Ishikawa (cell line): Measurements from ENCODE around the gene KRTAP4-5.

Source experiments
- EP300 ChIP-seq: IDR thresholded peaks from 2 replicates; pipeline ENCODE4 v1.6.1; 2012; ENCODE audit warnings: borderline replicate concordance
- MAX ChIP-seq: IDR thresholded peaks from 2 replicates; pipeline ENCODE4 v1.6.1; 2012
- RAD21 ChIP-seq: IDR thresholded peaks from 2 replicates; pipeline ENCODE4 v1.6.1; 2012; ENCODE audit warnings: low read depth
- REST ChIP-seq: IDR thresholded peaks from 2 replicates; pipeline ENCODE4 v1.6.1; 2012; ENCODE audit warnings: low read depth, mild to moderate bottlenecking
- TCF12 ChIP-seq: IDR thresholded peaks from 2 replicates; pipeline ENCODE4 v1.6.1; 2012; ENCODE audit warnings: low read depth
- USF1 ChIP-seq: IDR thresholded peaks from 2 replicates; pipeline ENCODE4 v1.6.1; 2012
- YY1 ChIP-seq: IDR thresholded peaks from 2 replicates; pipeline ENCODE4 v1.6.1; 2012; ENCODE audit warnings: low read depth

GRCh38 chr17:41178843-41179616 lies 29.4 kb upstream of the KRTAP4-5 start:
- no peak for TF ChIP-seq USF1
- no peak for TF ChIP-seq RAD21
- TF ChIP-seq EP300, result no peak
- no peak for TF ChIP-seq MAX
- no peak for TF ChIP-seq YY1
- TF ChIP-seq TCF12, result no peak
- no peak for TF ChIP-seq REST
